Activated naive CD4-positive, alpha-beta T cell treated with anti-CD3 and anti-CD28 coated beads, Interleukin-2, amount 50 U/mL, for 72 hours (primary cell): Measurements from ENCODE around the gene EMID1. TPM values are rescaled to one million over a fixed set of nuclear protein-coding genes. Genes with fewer than 3 reads are reported as not detected.
A peak's percentile ranks its signal among the peaks of the same experiment; 100 is the strongest.

Source experiments
- ATAC-seq, 2 donors: fragments of 150-1000 bp; cut with Tn5 transposase; 2 replicates each; pipeline ENCODE4 v1.10.0; 2021; ENCODE audit warnings: mild to moderate bottlenecking in 2 of 2, moderate library complexity in 2 of 2
- DNase-seq, 2 donors: peaks; one replicate each; pipeline ENCODE4 v3.0.0; 2021 to 2022; ENCODE audit warnings: low spot score in 2 of 2
- H3K27ac Mint-ChIP-seq, 2 donors: one replicate each; pipeline ENCODE4 v1.8.0; 2022; ENCODE audit warnings: mild to moderate bottlenecking in 2 of 2, mixed read lengths in 2 of 2
- H3K36me3 Mint-ChIP-seq, 2 donors: one replicate each; pipeline ENCODE4 v1.8.0; 2022; ENCODE audit warnings: mixed read lengths in 2 of 2
- H3K9me3 Mint-ChIP-seq, 2 donors: one replicate each; pipeline ENCODE4 v1.8.0; 2022; ENCODE audit warnings: mixed read lengths in 2 of 2
- total RNA-seq, 2 donors: library from RNA; stranded (reverse); gene quantifications; one replicate each; pipeline ENCODE4 v1.2.3, GENCODE V29; 2022

Gene EMID1
- total RNA-seq, 2 donors from 2014 or later, result 0.41 TPM; not detected in 1

DNA sequence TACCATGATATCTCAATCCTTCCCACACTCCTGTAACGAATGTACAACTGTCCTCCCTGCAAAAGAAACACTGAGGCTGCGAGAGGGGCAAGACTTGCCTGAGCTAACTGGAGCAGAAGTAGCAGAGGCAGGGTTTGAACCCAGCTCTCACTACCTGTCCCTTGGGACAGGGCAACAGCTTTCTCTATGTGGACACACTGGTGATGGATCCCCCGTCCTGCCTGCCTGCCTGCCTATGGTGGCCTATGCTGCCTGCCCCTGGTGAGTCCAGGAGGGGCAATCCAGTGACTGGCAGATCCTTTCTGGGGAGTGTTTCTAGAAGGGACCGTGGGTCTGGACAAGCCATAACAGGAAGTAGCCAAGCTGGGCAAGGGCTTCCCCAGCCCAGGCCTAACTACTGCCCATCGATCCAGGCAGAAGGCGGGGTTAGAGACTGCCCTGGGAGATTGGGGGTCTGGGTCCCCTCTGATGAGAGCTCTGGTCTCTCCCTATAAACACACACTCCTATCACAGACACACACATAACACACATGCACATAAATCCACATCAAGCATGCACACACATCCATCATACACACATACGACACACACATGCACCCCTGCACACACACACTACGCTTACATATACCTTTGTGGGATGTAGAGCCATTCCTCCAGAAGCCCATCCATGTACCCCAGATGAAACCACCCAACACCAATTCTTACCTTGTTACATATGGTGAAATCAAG is 1.1 kb upstream of the EMID1 start:
- ATAC-seq (no peak), DNase-seq (no peak)
- no peak overlapping the region for H3K27ac Mint-ChIP-seq
- H3K9me3 Mint-ChIP-seq, result no peaks in the 10 kb centered on the region
- peaks cover 0 to 5% of the 10 kb centered on the region in 2 donors for H3K36me3 Mint-ChIP-seq

DNA sequence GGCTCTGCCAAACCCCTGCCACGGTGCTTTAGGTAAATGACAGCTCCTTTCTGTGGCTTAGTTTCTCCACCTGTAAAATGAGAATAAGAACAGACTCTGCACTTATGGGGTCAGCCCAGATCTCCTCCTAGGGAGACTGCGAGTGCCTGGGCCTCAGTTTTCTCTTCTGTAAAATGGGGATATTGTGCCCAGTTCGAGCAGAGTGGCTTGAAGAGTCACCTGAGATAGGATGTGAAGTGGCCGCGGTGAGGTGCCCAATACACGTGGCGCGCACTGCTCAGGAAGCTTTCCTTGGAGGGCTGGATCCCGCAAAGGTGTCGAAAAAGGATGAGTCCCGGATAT is 473 bp upstream of the EMID1 start:
- no peaks in the 10 kb centered on the region for H3K9me3 Mint-ChIP-seq
- DNase-seq (no peak), ATAC-seq (no peak)
- H3K27ac Mint-ChIP-seq, result no peak overlapping the region
- H3K36me3 Mint-ChIP-seq, result peaks cover 0 to 5% of the 10 kb centered on the region in 2 donors

DNA sequence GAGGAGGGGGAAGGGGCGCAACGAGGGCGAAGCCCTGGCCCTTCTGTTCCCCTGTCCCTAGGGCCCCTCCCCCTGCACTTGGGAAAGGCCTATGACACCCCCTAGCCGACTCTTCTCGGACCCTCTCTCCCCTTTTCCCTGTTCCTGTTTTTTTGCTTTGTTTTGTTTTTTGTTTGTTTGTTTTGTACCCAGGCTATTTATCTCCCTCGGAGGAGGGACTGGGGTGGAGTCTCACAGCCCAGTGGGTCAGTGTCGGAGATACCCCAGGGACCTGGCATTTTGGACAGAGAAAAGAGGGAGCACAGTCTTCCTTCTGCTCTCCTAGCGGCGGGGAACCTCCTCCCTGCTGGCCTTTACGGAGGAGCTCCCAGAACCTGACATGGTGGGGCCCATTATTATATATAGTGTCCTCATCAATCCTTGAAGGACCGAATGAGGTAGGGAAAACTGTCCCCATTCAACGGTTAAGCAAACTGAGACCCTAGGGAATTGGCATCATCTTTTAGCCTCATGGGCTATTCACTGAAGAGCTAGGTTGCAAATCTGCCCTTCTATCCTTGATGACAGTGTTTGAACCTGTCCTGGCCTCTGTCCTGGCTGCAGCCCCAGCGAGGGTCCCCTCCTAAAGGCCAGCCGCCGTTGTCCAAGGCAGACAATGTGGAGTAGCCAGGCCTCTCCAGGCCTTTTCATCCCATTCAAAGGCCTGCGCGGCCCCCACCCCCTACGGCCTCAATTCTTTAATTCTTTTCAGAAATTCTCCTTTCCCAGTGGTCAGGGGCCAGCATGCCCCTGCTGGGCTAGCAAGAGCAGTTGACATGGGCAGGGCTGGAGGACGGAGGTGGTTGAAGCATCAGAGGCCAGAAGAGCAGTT is 911 bp downstream of the EMID1 start:
- Mint-ChIP-seq H3K36me3 (peaks cover 0 to 5% of the 10 kb centered on the region in 2 donors), H3K27ac (no peak overlapping the region), H3K9me3 (no peaks in the 10 kb centered on the region)
- no peak for ATAC-seq
- DNase-seq, result no peak

DNA sequence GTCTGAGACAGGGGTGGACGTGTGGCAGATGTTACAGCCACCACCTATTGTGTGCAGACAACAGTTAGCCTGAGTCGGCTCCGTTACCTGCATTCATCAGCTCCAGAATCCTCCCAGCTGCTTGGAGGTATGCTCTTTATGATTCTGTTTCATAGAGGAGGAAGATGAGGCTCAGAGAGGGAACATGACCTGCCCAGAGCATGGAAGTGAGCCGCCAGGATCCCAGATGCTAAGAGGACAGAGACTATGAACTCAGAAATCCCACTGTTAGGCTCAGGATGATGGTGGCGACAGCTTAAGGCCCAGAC is 1.5 kb downstream of the EMID1 start:
- no peak overlapping the region for H3K27ac Mint-ChIP-seq
- H3K36me3 Mint-ChIP-seq, result peaks cover 0 to 5% of the 10 kb centered on the region in 2 donors
- DNase-seq, result no peak
- no peak for ATAC-seq
- no peaks in the 10 kb centered on the region for H3K9me3 Mint-ChIP-seq

DNA sequence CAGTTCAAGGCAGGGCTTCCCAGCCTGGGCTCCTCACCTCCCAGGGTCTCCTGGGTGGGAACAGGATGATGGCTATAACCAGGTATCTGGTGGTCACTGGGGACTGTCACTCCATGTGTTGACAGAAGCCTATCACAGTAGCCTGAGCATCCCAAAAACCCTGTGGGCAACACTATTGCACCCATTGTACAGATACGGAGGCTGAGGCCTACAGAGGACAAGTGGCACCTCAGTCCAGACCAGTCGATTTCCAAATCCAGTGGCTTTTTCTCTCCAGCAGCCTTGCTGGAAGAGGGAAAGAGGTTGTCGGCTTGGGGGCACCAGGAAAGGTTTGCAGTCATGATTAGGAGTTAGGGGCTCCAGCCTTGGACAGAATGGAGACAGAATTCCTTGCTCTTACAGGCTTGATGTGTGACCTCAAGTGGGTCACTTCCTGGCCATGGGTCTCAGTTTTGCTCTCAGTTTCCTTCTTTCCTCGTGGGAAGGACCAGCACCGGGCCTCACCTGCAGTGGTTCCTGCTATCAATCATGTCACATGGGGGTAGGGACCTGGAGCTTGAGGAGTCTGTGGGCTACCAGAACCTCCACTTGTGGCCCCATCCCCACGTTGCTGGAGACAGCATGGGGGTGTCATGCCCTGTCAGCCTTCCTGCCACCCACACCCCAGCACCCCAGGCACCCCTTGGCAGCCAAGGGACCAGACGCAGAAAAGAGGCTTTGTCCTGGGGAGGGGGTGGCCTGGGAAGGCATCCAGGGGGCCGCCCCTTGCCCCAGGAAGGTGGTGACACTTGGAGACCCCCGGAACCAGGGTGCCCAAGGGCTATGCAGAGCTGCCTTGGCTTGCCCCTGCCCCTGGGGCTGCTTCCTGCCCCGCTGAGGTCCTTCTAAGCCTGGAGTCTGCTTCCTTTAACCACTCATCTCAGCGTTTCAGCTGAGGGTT is 2.1 kb downstream of the EMID1 start:
- Mint-ChIP-seq H3K27ac (no peak overlapping the region), H3K36me3 (peaks cover 0 to 5% of the 10 kb centered on the region in 2 donors), H3K9me3 (no peaks in the 10 kb centered on the region)
- ATAC-seq (no peak), DNase-seq (no peak)

DNA sequence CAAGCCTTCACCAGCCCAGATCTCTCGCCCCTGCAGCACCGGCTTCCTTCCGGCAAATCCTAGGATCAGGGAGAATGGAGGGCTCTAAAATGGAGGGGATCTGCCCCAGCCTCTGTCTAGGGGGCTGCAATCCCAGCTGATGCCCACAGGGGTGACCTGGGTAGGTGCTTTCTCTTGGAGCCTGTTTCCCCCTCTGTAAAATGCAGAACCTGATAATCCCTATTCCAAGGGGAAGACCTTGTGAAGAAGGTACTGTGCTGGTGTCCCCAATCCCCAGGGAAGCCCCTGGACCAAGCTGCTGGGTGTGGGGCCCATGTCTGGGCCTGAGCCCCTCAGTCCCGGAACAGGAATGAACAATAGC is 2.8 kb downstream of the EMID1 start:
- no peaks in the 10 kb centered on the region for H3K9me3 Mint-ChIP-seq
- ATAC-seq (no peak), DNase-seq (no peak)
- no peak overlapping the region for H3K27ac Mint-ChIP-seq
- peaks cover 0 to 5% of the 10 kb centered on the region in 2 donors for H3K36me3 Mint-ChIP-seq

DNA sequence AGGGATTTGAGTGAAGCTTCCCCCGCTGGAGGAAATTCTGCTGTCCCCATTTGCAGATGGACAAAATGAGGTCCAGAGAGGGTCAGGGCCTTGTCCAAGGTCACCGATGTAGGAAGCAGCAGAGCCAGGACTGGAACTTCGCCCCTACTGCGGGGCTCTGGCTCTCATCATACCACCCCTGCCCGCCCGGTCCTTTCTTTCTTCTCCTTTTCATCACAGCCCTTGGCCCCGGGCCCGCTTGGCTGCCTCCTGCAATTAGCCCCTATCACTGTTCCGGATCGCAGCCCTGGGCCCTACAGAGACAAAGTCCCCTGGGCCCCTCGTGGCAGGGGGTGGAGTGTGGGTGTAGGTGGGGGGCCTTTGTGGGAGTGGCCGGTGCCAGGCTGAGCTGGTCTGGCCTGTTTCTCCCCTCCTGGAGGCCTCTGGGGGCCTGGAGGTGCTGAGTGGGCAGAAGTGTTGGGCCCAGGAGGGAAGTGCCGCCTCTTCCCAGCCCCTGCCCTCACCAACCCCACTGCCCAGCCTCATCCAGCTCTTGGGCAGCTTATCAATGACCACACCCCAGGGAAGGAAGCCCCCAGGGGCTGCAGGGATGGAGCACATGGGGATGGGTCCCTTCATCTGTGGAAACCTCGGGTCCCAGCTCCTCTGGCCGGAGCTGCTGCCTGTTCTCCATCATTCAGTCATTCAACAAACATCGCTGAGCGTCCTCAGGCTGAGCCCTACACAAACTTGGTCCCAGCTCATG is 3.4 kb downstream of the EMID1 start:
- Mint-ChIP-seq H3K9me3 (no peaks in the 10 kb centered on the region), H3K36me3 (peaks cover 0 to 5% of the 10 kb centered on the region in 2 donors), H3K27ac (no peak overlapping the region)
- DNase-seq (no peak), ATAC-seq (no peak)

DNA sequence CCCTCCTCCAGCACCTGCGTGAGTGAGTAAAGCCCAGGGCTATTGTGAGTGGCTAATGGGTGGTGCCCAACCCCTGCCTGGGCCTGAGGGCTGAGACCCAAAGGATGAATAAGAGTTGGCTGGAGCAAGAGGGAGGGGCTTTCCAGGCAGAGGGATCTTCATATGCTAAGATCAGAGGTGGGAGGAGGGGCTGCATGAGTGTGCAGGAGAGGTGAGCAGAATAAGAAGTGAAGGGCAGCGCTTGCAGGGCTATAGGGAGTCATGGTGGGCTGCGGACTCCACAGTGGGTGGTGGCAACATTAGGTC is 3.9 kb downstream of the EMID1 start:
- DNase-seq (no peak), ATAC-seq (no peak)
- peaks cover 0 to 5% of the 10 kb centered on the region in 2 donors for H3K36me3 Mint-ChIP-seq
- H3K27ac Mint-ChIP-seq, result no peak overlapping the region
- no peaks in the 10 kb centered on the region for H3K9me3 Mint-ChIP-seq

DNA sequence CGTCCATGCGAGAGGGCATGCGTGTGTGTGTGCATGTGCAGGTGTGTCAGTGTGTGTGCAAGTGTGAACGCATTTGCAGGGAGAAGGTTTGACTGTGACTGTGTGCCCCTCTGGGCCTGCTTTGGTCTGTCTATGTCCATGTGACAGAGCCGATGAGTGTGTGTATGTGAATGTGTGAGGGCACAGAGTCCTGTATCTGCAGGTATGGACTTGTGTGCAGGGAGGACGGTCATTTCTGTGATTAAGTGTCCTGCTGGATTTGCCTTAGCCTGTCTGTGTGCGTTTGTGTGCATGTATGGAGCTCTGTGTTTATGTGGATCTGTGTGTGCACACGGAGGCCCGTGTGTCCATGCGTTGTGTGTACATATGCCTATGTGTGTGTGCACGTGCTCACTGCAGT is 5.4 kb downstream of the EMID1 start:
- ATAC-seq, result no peak
- Mint-ChIP-seq H3K9me3 (no peaks in the 10 kb centered on the region), H3K27ac (no peak overlapping the region), H3K36me3 (peaks cover 0 to 5% of the 10 kb centered on the region in 2 donors)
- no peak for DNase-seq

DNA sequence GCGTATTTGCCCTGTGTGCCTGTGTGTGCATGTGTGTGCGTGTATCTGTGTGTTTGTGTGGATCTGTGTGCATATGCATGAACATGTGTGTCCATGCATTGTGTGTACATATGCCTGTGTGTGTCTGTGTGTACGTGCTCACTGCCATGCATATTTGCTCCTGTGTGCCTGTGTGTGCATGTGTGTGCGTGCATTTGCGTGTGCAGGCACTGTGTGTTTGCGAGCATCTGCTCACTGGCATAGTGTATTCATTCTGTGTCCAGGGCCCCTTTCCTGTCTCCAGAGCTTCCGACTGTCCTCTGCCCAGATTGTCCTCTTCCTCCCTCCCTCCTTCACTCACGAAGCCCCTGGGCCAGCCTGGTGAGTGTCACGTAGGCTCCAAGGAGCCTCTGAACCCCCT is 5.8 kb downstream of the EMID1 start:
- H3K36me3 Mint-ChIP-seq, result peaks cover 0 to 2% of the 10 kb centered on the region in 2 donors
- ATAC-seq (no peak), DNase-seq (no peak)
- no peak overlapping the region for H3K27ac Mint-ChIP-seq
- H3K9me3 Mint-ChIP-seq, result no peaks in the 10 kb centered on the region

DNA sequence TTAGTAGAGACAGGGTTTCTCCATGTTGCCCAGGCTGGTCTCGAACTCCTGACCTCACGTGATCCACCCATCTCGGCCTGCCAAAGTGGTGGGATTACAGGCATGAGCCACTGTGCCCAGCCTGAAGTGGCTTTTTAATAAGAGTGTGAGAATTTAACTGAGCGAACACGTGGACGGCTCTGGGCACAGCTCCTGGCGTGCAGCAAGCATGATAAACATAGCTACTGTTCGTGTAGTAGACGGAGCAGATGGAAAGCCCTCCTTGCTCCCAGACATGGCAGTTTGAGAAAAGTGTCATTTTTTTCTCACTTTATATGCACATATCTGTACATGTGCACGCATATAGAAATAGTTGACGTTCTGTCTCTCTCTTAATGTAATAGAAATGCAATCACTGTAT is 7.0 kb downstream of the EMID1 start:
- DNase-seq (no peak), ATAC-seq (no peak)
- H3K27ac Mint-ChIP-seq, result no peak overlapping the region
- H3K36me3 Mint-ChIP-seq, result no peaks in the 10 kb centered on the region
- H3K9me3 Mint-ChIP-seq, result no peaks in the 10 kb centered on the region

DNA sequence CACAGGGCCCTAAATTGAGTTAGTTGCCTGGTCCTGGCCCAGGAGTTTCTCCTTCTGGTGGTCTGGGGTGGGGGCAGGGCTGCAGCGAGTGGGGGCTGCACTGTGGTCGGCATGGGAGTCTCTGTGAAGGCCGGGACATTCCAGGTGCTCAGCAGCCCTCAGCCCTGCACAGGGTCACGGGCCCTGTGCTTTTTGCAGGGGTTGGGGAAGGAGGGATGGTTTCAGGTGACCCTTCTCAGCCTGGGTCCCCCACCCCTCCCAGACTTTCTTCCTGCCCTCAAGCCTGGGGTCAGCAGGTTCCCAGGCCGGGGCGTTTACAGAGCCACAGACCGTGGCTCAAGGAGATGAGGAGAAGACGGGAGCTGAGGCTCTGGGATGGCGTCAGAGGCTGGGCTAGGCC is 7.8 kb downstream of the EMID1 start:
- DNase-seq (no peak), ATAC-seq (no peak)
- no peaks in the 10 kb centered on the region for H3K36me3 Mint-ChIP-seq
- no peaks in the 10 kb centered on the region for H3K9me3 Mint-ChIP-seq
- no peak overlapping the region for H3K27ac Mint-ChIP-seq

DNA sequence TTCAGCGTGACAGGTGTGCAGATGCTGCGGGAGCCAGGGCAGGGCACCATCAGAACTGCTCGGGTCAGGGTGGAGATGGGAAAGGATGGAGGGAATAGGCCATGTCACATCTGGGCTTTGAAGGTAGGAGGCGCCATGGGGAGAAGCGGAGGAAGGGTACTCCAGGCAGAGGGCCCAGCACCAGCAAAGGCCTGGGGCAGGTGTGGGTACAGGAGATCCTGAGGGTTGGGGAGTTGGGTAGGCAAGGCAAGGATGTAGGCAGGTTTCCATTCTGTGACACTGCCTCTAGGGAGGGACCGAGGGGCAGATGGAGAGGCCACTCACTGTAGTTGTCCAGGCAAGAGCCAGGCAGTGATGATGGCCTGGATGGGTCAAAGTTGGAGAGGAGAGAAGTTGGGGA is 8.5 kb downstream of the EMID1 start:
- Mint-ChIP-seq H3K36me3 (no peaks in the 10 kb centered on the region), H3K27ac (no peak overlapping the region), H3K9me3 (no peaks in the 10 kb centered on the region)
- DNase-seq, result no peak
- no peak for ATAC-seq

DNA sequence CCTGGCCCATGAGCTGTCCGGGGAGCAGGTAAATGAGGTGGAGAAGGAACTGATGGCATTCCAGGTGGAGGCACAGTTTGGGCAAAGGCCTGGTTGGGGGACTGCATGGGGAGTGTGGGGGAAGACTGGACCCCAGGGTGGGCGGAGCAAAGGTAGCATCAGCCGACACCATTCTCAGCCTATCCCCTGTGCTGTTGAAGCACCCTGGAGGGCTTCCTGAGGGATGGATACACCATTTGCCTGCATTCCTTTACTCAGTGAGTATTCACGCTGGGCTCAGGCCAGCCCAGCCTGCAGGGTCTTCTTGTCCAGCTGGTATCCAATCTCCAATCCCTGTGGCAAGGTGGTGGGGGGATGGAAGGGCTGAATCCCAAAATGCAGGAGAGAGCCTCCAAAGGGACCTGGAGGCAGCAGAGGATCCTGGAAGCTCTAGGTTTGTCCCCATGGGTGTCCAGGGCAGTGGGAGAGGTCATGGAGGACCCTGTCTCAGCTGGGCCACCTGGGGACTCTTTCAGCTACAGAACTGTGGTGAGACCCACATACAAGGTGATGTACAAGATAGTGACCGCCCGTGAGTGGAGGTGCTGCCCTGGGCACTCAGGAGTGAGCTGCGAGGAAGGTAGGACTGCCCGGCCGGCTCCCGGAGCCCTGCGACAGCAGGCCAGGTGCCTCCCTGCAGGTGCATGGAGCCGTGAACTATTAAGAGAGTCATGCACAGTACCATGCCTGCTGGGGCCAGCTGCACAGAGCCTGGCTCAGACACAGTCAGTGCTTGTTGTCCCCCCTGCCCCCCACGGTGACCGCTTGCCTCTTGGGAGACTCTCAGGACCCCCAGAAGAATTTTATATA is 9.5 kb downstream of the EMID1 start:
- Mint-ChIP-seq H3K36me3 (no peaks in the 10 kb centered on the region), H3K27ac (no peak overlapping the region), H3K9me3 (no peaks in the 10 kb centered on the region)
- no peak for DNase-seq
- ATAC-seq, result no peak

DNA sequence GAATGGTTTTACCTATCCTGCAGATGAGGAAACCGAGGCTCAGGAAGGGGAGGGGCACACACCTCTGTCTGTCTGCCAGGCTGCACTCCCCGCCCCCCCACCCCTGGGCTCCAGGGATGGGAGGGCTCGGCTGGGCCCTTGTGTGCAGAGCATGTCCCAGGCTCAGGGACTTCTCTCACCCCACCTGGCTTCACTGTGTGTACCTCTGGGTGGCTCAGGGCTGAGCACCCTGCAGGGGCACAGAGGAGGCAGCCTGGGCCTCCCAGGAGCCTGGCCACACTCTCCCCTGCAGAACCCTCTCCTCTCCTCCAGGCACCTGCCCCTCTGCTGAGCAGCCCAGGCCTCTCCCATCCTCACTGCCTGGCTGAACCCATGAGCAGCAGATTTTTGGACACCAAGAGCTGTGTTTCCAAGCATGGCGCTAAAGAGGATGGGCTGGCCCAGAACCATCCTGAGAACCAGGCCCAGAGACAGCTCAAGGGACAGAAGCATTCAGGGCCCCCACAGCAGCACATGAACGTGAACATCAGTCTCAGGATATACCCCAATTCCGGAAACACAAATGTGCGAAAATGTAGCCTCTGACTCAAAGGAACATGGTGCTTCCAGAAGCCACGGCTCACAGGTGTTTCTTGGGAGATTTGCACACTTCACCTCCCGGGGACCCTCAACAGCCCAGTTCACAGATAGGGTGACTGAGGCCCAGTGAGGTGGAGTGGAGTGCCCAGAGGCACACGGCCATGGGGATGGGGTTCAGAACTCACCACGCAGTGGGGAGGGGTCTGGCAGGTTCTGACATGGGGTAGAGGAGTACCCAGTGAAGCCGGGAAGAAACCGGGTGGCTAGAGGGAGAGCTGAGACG is 10.5 kb downstream of the EMID1 start:
- Mint-ChIP-seq H3K9me3 (no peaks in the 10 kb centered on the region), H3K27ac (no peak overlapping the region), H3K36me3 (no peaks in the 10 kb centered on the region)
- ATAC-seq, result peak in 1 of 2 donors; percentile 14
- DNase-seq, result no peak
